Right ventricle myocardium inferior (tissue), 1 donor: ENCODE measurements around the gene TMPRSS9. TPM values are rescaled to one million over a fixed set of nuclear protein-coding genes. Genes with fewer than 3 reads are reported as not detected.

ENCODE experiments used
- ATAC-seq: fragments of 200-7000 bp; cut with Tn5 transposase; one replicate; pipeline ENCODE4 v1.9.1; 2020; ENCODE audit warnings: mild to moderate bottlenecking, moderate library complexity
- DNase-seq: peaks from one replicate; pipeline ENCODE4 v3.0.0; 2021; ENCODE audit errors: missing footprints
- intact Hi-C: fragments of 100-400 bp; cut with DNase I; formaldehyde crosslinking; loops from one replicate; pipeline ENCODE4 v1.11.0; 2022
- total RNA-seq: library from RNA; stranded (reverse); fragmentation: NEBNext Ultra II Directional; extraction: Animal tissue kit (Norgen Biotek cat#: 25700); gene quantifications from one replicate; pipeline ENCODE4 v1.2.1, GENCODE V29; 2021
- donor health status: DM: no; HTN: yes; CAD: no; lungs with severe emphysema.

The TMPRSS9 gene
- total RNA-seq, 1 donor from 2014 or later, result not detected

- peak; percentile 95 for DNase-seq
- ATAC-seq, result peak; percentile 93
- intact Hi-C loops, result no loop called here
Observed at GRCh38 chr19:2328401-2329148, 31.5 kb upstream of the TMPRSS9 start, which contains the start of the genes LSM7 and SPPL2B. LSM7 (minus strand) TSS chr19:2328586; CDS start chr19:2328566, 20 bp downstream. SPPL2B (plus strand) TSS chr19:2328684; CDS start chr19:2328710, 26 bp downstream.

- intact Hi-C loops, result no loop called here
- DNase-seq, result peak; percentile 65
- ATAC-seq, result no peak
Observed at GRCh38 chr19:2329149-2329478, 31.0 kb upstream of the TMPRSS9 start.

- ATAC-seq, result no peak
- intact Hi-C loops, result no loop called here
Observed at GRCh38 chr19:2329501-2329916, 30.6 kb upstream of the TMPRSS9 start.

GRCh38 chr19:2330255-2330631 is 29.8 kb upstream of the TMPRSS9 start:
- intact Hi-C loops, result no loop called here
- DNase-seq (no peak), ATAC-seq (no peak)

More at GRCh38 chr19:2329501-2329916, 30.6 kb upstream of the TMPRSS9 start:
- DNase-seq, result no peak

- intact Hi-C loops, result no loop called here
- DNase-seq (no peak), ATAC-seq (no peak)
Observed at GRCh38 chr19:2330632-2331284, 29.3 kb upstream of the TMPRSS9 start.

- peak; percentile 30 for DNase-seq
Observed at GRCh38 chr19:2331601-2332246, 28.3 kb upstream of the TMPRSS9 start.

GRCh38 chr19:2332341-2333026 is 27.6 kb upstream of the TMPRSS9 start:
- ATAC-seq (no peak), DNase-seq (no peak)

More at GRCh38 chr19:2331601-2332246, 28.3 kb upstream of the TMPRSS9 start:
- no peak for ATAC-seq
- intact Hi-C loops, result no loop called here

GRCh38 chr19:2333027-2333806 is 26.8 kb upstream of the TMPRSS9 start:
- no peak for ATAC-seq
- DNase-seq, result peak; percentile 45
- intact Hi-C loops, result no loop called here

More at GRCh38 chr19:2332341-2333026, 27.6 kb upstream of the TMPRSS9 start:
- intact Hi-C loops, result no loop called here

- intact Hi-C loops, result no loop called here
- DNase-seq (no peak), ATAC-seq (no peak)
Observed at GRCh38 chr19:2333807-2334211, 26.3 kb upstream of the TMPRSS9 start.

GRCh38 chr19:2334426-2334825 is 25.6 kb upstream of the TMPRSS9 start:
- DNase-seq (peak; percentile 56), ATAC-seq (no peak)
- intact Hi-C loops, result no loop called here

GRCh38 chr19:2334986-2335846 is 24.8 kb upstream of the TMPRSS9 start:
- intact Hi-C loops, result no loop called here
- ATAC-seq (no peak), DNase-seq (peak; percentile 41)

GRCh38 chr19:2335848-2336247 is 24.2 kb upstream of the TMPRSS9 start:
- no peak for ATAC-seq
- DNase-seq, result no peak
- intact Hi-C loops, result no loop called here

GRCh38 chr19:2336528-2337328 is 23.3 kb upstream of the TMPRSS9 start:
- DNase-seq (peak; percentile 63), ATAC-seq (no peak)
- intact Hi-C loops, result no loop called here

- ATAC-seq, result peak; percentile 18
- peak; percentile 72 for DNase-seq
- intact Hi-C loops, result no loop called here
Observed at GRCh38 chr19:2337329-2337707, 22.7 kb upstream of the TMPRSS9 start.

GRCh38 chr19:2338055-2338615 is 21.9 kb upstream of the TMPRSS9 start:
- intact Hi-C loops, result no loop called here
- ATAC-seq (no peak), DNase-seq (peak; percentile 65)
